Central memory CD4-positive, alpha-beta T cell (primary cell): ENCODE data around the gene RDH12.
"Not testable (repeated sequence)": the region's sequence is repeated elsewhere in the genome, so short reads cannot be mapped to it uniquely, and the experiment has no call there.

Source experiments
- DNase-seq: peaks from one replicate; pipeline ENCODE4 v3.0.0; 2022

RDH12 gene

GRCh38 chr14:67705211-67705610, 3.5 kb downstream of the RDH12 start:
- DNase-seq, result no peak

GRCh38 chr14:67709346-67709745, 7.7 kb downstream of the RDH12 start:
- DNase-seq, result not testable (repeated sequence)

GRCh38 chr14:67709796-67710195, 8.1 kb downstream of the RDH12 start:
- DNase-seq, result not testable (repeated sequence)

- DNase-seq, result no peak
Measured at GRCh38 chr14:67710209-67710608, 8.5 kb downstream of the RDH12 start.

- DNase-seq, result no peak
Measured at GRCh38 chr14:67717048-67717447, 15.4 kb downstream of the RDH12 start.

- no peak for DNase-seq
Measured at GRCh38 chr14:67718265-67718664, 16.6 kb downstream of the RDH12 start.

GRCh38 chr14:67719385-67719784, 17.7 kb downstream of the RDH12 start:
- not testable (repeated sequence) for DNase-seq

- no peak for DNase-seq
Measured at GRCh38 chr14:67719866-67720265, 18.2 kb downstream of the RDH12 start.

GRCh38 chr14:67721875-67722274, 20.2 kb downstream of the RDH12 start:
- no peak for DNase-seq

- DNase-seq, result no peak
Measured at GRCh38 chr14:67722293-67722692, 20.6 kb downstream of the RDH12 start.

GRCh38 chr14:67725171-67725570, 23.5 kb downstream of the RDH12 start:
- no peak for DNase-seq

- no peak for DNase-seq
Measured at GRCh38 chr14:67727361-67727760, 25.7 kb downstream of the RDH12 start.

GRCh38 chr14:67728258-67728657, 26.6 kb downstream of the RDH12 start:
- no peak for DNase-seq

GRCh38 chr14:67729072-67729885, 27.6 kb downstream of the RDH12 start:
- no peak for DNase-seq

- no peak for DNase-seq
Measured at GRCh38 chr14:67733616-67734015, 31.9 kb downstream of the RDH12 start.

GRCh38 chr14:67734675-67735074, 33.0 kb downstream of the RDH12 start:
- no peak for DNase-seq

- no peak for DNase-seq
Measured at GRCh38 chr14:67735336-67736147, 33.9 kb downstream of the RDH12 start.

- no peak for DNase-seq
Measured at GRCh38 chr14:67736771-67737170, 35.1 kb downstream of the RDH12 start.

GRCh38 chr14:67738740-67739504, 37.2 kb downstream of the RDH12 start:
- DNase-seq, result no peak

GRCh38 chr14:67744046-67744445, 42.4 kb downstream of the RDH12 start:
- DNase-seq, result no peak

- DNase-seq, result no peak
Measured at GRCh38 chr14:67746927-67747326, 45.2 kb downstream of the RDH12 start.

- no peak for DNase-seq
Measured at GRCh38 chr14:67748312-67748711, 46.6 kb downstream of the RDH12 start.
